Prostate gland (tissue), 2 donors: ENCODE measurements around the gene PRIMPOL.
"Not testable (repeated sequence)": the region's sequence is repeated elsewhere in the genome, so short reads cannot be mapped to it uniquely, and the experiment has no call there.

Experiments used
- POLR2A ChIP-seq: fragments of 450-650 bp; IDR thresholded peaks from one replicate; pipeline ENCODE4 v1.6.1; 2016; ENCODE audit warnings: antibody characterized with exemption, mild to moderate bottlenecking
- TF ChIP-seq, protein P1 (sequence below), 4 experiments: fragments of 200-600 bp in 2 of 4; fragments of 450-650 bp in 2 of 4; sonication (generic) in 2 of 4; IDR thresholded peaks; 1 replicate in 3 of 4; 2 replicates in 1 of 4; pipeline ENCODE4 v1.5.1; 2016 to 2019; ENCODE audit warnings: antibody characterized with exemption in 4 of 4, mild to moderate bottlenecking in 2 of 4, moderate library complexity in 2 of 4

DNA sequence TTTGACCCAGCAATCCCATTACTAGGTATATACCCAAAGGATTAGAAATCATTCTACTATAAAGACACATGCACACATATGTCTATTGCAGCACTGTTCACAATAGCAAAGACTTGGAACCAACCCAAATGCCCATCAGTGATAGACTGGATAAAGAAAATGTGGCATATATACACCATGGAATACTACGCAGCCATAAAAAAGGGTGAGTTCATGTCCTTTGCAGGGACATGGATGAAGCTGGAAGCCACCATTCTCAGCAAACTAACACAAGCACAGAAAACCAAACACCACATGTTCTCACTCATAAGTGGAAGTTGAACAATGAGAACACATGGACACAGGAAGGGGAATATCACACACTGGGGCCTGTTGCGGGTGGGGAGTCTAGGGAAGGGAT lies 42.1 kb upstream of the PRIMPOL start:
- TF ChIP-seq POLR2A: not testable (repeated sequence)
- TF ChIP-seq, protein P1, sequence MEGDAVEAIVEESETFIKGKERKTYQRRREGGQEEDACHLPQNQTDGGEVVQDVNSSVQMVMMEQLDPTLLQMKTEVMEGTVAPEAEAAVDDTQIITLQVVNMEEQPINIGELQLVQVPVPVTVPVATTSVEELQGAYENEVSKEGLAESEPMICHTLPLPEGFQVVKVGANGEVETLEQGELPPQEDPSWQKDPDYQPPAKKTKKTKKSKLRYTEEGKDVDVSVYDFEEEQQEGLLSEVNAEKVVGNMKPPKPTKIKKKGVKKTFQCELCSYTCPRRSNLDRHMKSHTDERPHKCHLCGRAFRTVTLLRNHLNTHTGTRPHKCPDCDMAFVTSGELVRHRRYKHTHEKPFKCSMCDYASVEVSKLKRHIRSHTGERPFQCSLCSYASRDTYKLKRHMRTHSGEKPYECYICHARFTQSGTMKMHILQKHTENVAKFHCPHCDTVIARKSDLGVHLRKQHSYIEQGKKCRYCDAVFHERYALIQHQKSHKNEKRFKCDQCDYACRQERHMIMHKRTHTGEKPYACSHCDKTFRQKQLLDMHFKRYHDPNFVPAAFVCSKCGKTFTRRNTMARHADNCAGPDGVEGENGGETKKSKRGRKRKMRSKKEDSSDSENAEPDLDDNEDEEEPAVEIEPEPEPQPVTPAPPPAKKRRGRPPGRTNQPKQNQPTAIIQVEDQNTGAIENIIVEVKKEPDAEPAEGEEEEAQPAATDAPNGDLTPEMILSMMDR (IDR thresholded peaks at IDR 0.05): not testable (repeated sequence)
